Measurements from ENCODE around the gene ANKRD13C. TPM values are rescaled to one million over a fixed set of nuclear protein-coding genes. Genes with fewer than 3 reads are reported as not detected.

The ANKRD13C gene
- total RNA-seq, 3 donors from 2014 or later, result 20.8 to 29.9 (median 28.5) TPM

DNA sequence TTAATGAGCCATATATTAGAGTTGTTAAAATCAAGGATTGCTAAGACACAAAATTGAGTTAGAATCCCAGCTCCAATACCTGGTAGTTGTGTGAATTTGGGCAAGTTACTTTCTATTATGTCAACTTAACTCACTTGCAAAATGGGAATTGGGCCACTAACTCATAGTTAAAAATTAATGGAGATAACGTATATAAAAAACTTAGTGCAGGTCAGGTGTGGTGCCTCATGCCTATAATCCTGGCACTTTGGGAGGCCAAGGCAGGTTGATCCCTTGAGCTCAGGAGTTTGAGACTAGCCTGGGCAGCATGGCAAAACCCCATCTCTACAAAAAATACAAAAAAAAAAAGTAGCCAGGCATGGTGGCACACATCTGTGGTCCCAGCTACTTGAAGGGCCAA, 75.8 kb downstream of the ANKRD13C start:
- no peak for DNase-seq (ENCODE audit: low spot score in 2 of 2)
- no peaks in the 10 kb centered on the region for H3K27me3 ChIP-seq
- TF ChIP-seq, protein P1, sequence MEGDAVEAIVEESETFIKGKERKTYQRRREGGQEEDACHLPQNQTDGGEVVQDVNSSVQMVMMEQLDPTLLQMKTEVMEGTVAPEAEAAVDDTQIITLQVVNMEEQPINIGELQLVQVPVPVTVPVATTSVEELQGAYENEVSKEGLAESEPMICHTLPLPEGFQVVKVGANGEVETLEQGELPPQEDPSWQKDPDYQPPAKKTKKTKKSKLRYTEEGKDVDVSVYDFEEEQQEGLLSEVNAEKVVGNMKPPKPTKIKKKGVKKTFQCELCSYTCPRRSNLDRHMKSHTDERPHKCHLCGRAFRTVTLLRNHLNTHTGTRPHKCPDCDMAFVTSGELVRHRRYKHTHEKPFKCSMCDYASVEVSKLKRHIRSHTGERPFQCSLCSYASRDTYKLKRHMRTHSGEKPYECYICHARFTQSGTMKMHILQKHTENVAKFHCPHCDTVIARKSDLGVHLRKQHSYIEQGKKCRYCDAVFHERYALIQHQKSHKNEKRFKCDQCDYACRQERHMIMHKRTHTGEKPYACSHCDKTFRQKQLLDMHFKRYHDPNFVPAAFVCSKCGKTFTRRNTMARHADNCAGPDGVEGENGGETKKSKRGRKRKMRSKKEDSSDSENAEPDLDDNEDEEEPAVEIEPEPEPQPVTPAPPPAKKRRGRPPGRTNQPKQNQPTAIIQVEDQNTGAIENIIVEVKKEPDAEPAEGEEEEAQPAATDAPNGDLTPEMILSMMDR (IDR thresholded peaks at IDR 0.05), result no peak
- TF ChIP-seq POLR2A (IDR thresholded peaks at IDR 0.05), result no peak
- no peak for TF ChIP-seq POLR2AphosphoS5 (IDR thresholded peaks at IDR 0.05)
- no peaks in the 10 kb centered on the region for H3K9me3 ChIP-seq
- no peaks in the 10 kb centered on the region for H3K4me1 ChIP-seq
- intact Hi-C loops (cut with DNase I; ENCODE audit: low total_unique reads), result no loop called here
- H3K36me3 ChIP-seq, result no peaks in the 10 kb centered on the region
- no peak overlapping the region for H3K4me3 ChIP-seq
- no peak overlapping the region for H3K27ac ChIP-seq

DNA sequence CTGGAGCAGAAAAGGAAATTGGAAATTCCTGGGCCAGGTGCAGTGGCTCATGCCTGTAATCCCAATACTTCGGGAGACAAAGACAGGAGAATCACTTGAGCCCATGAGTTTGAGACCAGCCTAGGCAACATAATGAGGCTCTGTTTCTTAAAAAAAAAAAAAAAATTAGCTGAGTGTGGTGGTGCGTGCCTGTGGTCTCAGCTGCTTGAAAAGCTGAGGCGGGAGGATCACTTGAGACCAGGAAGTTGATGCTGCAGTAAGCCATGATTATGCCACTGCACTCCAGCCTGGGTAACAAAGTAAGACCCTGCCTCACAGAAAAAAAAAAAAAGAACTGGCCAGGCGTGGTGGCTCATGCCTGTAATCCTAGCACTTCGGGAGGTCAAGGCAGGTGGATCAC, 76.6 kb downstream of the ANKRD13C start:
- H3K4me1 ChIP-seq, result no peaks in the 10 kb centered on the region
- no peak for DNase-seq (ENCODE audit: low spot score in 2 of 2)
- H3K27me3 ChIP-seq, result no peaks in the 10 kb centered on the region
- H3K4me3 ChIP-seq, result no peak overlapping the region
- H3K27ac ChIP-seq, result no peak overlapping the region
- TF ChIP-seq POLR2AphosphoS5 (IDR thresholded peaks at IDR 0.05) (no peak), POLR2A (IDR thresholded peaks at IDR 0.05) (no peak)
- TF ChIP-seq, protein P1 (IDR thresholded peaks at IDR 0.05), result no peak
- no peaks in the 10 kb centered on the region for H3K36me3 ChIP-seq
- intact Hi-C loops (cut with DNase I; ENCODE audit: low total_unique reads), result no loop called here
- H3K9me3 ChIP-seq, result no peaks in the 10 kb centered on the region

DNA sequence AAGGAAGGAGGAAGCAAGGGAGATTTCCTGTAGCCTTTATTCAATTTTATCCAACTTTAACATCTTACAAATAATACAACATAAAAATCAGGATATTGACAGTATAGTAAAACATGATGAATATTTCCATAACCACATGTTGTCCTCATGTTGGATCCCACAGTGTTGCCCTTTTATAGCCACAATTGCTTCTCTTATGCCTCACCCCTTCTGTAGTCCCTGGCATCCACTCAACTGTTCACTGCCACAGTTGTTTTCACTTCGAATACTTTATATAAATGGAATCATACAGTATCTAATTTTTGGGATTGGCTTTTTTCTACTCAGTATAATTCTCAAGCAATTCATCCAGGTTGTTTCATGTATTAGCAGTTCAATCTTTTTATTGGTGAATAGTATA, 88.6 kb downstream of the ANKRD13C start:
- no peak for DNase-seq (ENCODE audit: low spot score in 2 of 2)
- H3K27me3 ChIP-seq, result no peaks in the 10 kb centered on the region
- intact Hi-C loops (cut with DNase I; ENCODE audit: low total_unique reads), result no loop called here
- no peak overlapping the region for H3K27ac ChIP-seq
- TF ChIP-seq, protein P1 (IDR thresholded peaks at IDR 0.05), result no peak
- TF ChIP-seq POLR2A (IDR thresholded peaks at IDR 0.05) (no peak), POLR2AphosphoS5 (IDR thresholded peaks at IDR 0.05) (no peak)
- no peak overlapping the region for H3K4me3 ChIP-seq
- no peaks in the 10 kb centered on the region for H3K9me3 ChIP-seq
- H3K4me1 ChIP-seq, result no peaks in the 10 kb centered on the region
- peaks cover 5% of the 10 kb centered on the region for H3K36me3 ChIP-seq

GRCh38 chr1:70264839-70265238, 89.7 kb downstream of the ANKRD13C start:
- Histone ChIP-seq H3K4me3 (no peak overlapping the region), H3K27ac (no peak overlapping the region), H3K36me3 (peaks cover 5% of the 10 kb centered on the region), H3K4me1 (no peaks in the 10 kb centered on the region), H3K27me3 (no peaks in the 10 kb centered on the region), H3K9me3 (no peaks in the 10 kb centered on the region)
- intact Hi-C loops (cut with DNase I; ENCODE audit: low total_unique reads), result no loop called here
- no peak for DNase-seq (ENCODE audit: low spot score in 2 of 2)
- TF ChIP-seq POLR2A (IDR thresholded peaks at IDR 0.05), result no peak
- TF ChIP-seq POLR2AphosphoS5 (IDR thresholded peaks at IDR 0.05), result no peak
- TF ChIP-seq, protein P1 (IDR thresholded peaks at IDR 0.05), result no peak

DNA sequence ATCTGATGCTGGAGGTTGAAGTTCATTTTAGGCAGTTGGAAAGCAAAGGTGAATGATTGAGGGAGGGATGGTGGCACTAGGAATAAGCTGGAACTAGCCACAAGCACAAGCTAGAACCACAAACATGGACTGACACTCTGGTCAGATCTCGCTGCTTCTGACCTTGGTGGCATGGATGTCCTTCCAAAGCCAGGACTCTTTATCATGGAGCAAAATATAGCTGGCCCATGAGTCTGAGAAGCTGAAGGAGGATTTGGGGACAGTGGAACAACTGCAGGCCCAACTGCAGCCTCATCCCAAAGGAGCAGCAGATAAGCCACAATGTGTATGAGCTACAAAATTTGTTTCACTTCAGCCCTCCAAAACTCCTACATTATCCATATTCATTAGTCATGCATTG, 97.9 kb downstream of the ANKRD13C start:
- no peak for DNase-seq (ENCODE audit: low spot score in 2 of 2)

More for the DNA sequence above, 97.9 kb downstream of the ANKRD13C start:
- Histone ChIP-seq H3K4me3 (no peak overlapping the region), H3K4me1 (no peaks in the 10 kb centered on the region), H3K27me3 (no peaks in the 10 kb centered on the region), H3K9me3 (no peaks in the 10 kb centered on the region), H3K27ac (no peak overlapping the region), H3K36me3 (no peaks in the 10 kb centered on the region)
- TF ChIP-seq POLR2AphosphoS5 (IDR thresholded peaks at IDR 0.05) (no peak), POLR2A (IDR thresholded peaks at IDR 0.05) (no peak)
- TF ChIP-seq, protein P1 (IDR thresholded peaks at IDR 0.05), result no peak
- intact Hi-C loops (cut with DNase I; ENCODE audit: low total_unique reads), result no loop called here
